Neutrophil (primary cell): Measurements from ENCODE around the gene KRTAP1-3.

Experiments
- H3K27ac ChIP-seq: fragments of 200-600 bp; sonication (generic); 2 replicates; pipeline ENCODE4 v1.5.1; 2016; ENCODE audit warnings: mild to moderate bottlenecking, moderate library complexity
- H3K27me3 ChIP-seq: fragments of 200-600 bp; sonication (generic); 2 replicates; pipeline ENCODE4 v1.6.0; 2016; ENCODE audit warnings: mild to moderate bottlenecking
- H3K36me3 ChIP-seq: fragments of 200-600 bp; sonication (generic); 2 replicates; pipeline ENCODE4 v1.5.1; 2017
- H3K4me1 ChIP-seq, 2 experiments: fragments of 200-600 bp in 1 of 2; sonication (generic) in 1 of 2; 1 replicate in 1 of 2; 2 replicates in 1 of 2; pipeline versions ENCODE4 v1.5.1 to v1.6.1; 2013 to 2016; ENCODE audit warnings: low read depth in 1 of 2, low read length in 1 of 2, mild to moderate bottlenecking in 1 of 2, moderate library complexity in 1 of 2; ENCODE audit not compliant: control insufficient read depth in 1 of 2, insufficient read depth in 1 of 2
- H3K4me3 ChIP-seq, 2 experiments: fragments of 200-600 bp in 1 of 2; sonication (generic) in 1 of 2; 1 replicate in 1 of 2; 2 replicates in 1 of 2; pipeline ENCODE4 v1.5.1; 2013 to 2016; ENCODE audit warnings: low read depth in 1 of 2, low read length in 1 of 2, mild to moderate bottlenecking in 1 of 2, moderate library complexity in 1 of 2
- H3K9me3 ChIP-seq: fragments of 200-600 bp; sonication (generic); 2 replicates; pipeline ENCODE4 v1.5.1; 2016
- TF ChIP-seq, protein P1 (sequence below): fragments of 200-600 bp; sonication (generic); IDR thresholded peaks from 2 replicates; pipeline ENCODE4 v1.5.1; 2016; ENCODE audit warnings: antibody characterized with exemption

KRTAP1-3 gene

GRCh38 chr17:41009936-41010335, 24.7 kb downstream of the KRTAP1-3 start:
- Histone ChIP-seq H3K27ac (no peak overlapping the region), H3K4me3 (no peak overlapping the region), H3K27me3 (peaks cover 10% of the 10 kb centered on the region), H3K36me3 (no peaks in the 10 kb centered on the region), H3K4me1 (no peaks in the 10 kb centered on the region), H3K9me3 (no peaks in the 10 kb centered on the region)
- TF ChIP-seq, protein P1, sequence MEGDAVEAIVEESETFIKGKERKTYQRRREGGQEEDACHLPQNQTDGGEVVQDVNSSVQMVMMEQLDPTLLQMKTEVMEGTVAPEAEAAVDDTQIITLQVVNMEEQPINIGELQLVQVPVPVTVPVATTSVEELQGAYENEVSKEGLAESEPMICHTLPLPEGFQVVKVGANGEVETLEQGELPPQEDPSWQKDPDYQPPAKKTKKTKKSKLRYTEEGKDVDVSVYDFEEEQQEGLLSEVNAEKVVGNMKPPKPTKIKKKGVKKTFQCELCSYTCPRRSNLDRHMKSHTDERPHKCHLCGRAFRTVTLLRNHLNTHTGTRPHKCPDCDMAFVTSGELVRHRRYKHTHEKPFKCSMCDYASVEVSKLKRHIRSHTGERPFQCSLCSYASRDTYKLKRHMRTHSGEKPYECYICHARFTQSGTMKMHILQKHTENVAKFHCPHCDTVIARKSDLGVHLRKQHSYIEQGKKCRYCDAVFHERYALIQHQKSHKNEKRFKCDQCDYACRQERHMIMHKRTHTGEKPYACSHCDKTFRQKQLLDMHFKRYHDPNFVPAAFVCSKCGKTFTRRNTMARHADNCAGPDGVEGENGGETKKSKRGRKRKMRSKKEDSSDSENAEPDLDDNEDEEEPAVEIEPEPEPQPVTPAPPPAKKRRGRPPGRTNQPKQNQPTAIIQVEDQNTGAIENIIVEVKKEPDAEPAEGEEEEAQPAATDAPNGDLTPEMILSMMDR: no peak

DNA sequence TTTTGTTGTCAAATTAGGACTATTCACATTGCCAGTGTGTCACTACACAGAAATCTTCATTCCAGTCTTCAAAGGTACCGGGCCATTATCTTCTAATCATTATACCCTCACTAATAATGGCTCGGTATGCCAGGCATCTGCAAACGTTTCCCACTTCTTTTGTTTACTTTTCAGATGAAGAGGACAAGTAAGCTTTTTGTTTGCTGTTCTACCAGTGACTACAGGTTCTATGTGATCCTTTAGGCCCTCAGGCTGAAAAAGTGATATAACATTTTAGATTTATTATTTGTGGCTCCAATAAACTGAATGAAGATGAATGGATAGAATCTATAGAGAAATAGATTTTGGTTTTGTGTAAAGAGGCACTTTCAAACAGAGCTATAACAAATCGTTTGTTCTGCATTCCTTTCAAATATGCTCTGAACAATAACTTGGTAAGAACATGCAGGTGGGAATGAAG, 25.3 kb downstream of the KRTAP1-3 start:
- Histone ChIP-seq H3K9me3 (no peaks in the 10 kb centered on the region), H3K4me1 (no peaks in the 10 kb centered on the region), H3K36me3 (no peaks in the 10 kb centered on the region), H3K27ac (no peak overlapping the region), H3K4me3 (no peak overlapping the region), H3K27me3 (peaks cover 10% of the 10 kb centered on the region)
- TF ChIP-seq, protein P1: no peak

DNA sequence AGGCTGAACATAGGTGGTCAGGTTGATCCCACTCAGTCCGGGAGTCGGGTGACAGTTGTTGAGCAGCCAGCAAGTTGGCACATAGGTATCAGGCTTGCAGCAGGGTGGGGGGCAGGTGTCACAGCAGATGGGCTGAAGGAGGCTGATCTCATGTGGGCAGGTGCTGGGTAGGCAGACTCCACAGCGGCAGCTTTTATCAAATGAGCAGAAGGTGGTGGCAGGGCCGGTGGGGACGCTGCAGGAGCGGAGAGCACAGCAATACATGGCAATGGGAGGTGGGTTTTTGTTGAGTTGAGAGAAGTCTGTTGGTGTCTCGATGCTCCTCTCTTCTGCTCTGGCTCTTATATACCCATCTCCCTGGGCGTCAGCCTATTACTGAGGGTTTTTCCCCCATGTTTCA, 25.9 kb downstream of the KRTAP1-3 start, which contains the start of gene KRTAP3-1:
KRTAP3-1 (minus strand) TSS at position 318 of the 400 bp plus-strand sequence; CDS start at position 264, 54 bp downstream.
- Histone ChIP-seq H3K9me3 (no peaks in the 10 kb centered on the region), H3K27me3 (peaks cover 11% of the 10 kb centered on the region), H3K36me3 (no peaks in the 10 kb centered on the region), H3K4me1 (no peaks in the 10 kb centered on the region), H3K4me3 (no peak within 1 kb of the TSS), H3K27ac (no peak within 1 kb of the TSS)
- TF ChIP-seq, protein P1: no peak

DNA sequence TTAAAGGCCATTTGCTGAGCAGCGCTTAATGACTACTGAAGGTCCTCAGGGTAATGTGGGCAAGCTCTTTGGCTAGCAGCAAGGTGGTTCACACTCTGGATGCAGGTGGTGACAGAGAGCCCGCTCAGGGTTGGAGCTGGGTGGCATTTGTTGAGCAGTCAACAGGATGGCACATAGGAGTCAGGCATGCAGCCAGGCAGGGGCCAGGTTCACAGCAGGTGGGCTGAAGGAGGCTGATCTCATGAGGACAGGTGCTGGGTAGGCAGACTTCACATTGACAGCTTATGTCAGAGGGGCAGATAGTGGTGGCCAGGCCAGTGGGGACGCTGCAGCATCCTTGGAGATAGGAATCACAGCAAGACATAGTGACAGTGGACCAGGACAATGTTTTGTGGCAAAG, 30.3 kb downstream of the KRTAP1-3 start:
- Histone ChIP-seq H3K27me3 (peaks cover 25% of the 10 kb centered on the region), H3K27ac (no peak overlapping the region), H3K9me3 (no peaks in the 10 kb centered on the region), H3K4me1 (no peaks in the 10 kb centered on the region), H3K36me3 (no peaks in the 10 kb centered on the region), H3K4me3 (no peak overlapping the region)
- TF ChIP-seq, protein P1: no peak

DNA sequence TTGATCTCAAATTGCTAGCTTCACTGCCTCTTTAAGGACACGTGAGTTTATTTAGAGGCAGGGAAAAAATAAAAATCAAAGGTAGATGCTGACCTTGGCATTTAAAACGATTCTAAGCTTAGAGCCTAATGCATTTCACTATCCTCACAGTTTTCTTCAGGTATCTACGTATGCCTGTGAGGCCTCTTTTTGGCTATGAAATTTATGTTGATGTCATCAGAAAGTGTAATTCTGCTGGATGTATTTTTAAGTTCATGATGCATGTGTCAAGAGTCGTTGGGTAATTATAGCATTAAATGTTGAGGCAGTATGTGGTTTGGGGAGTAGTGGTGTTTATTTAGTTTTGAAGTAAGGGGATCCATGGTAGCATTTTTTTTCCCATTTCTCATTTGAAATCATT, 30.7 kb downstream of the KRTAP1-3 start:
- TF ChIP-seq, protein P1: no peak
- Histone ChIP-seq H3K9me3 (no peaks in the 10 kb centered on the region), H3K27me3 (peaks cover 28% of the 10 kb centered on the region), H3K4me3 (no peak overlapping the region), H3K27ac (no peak overlapping the region), H3K4me1 (no peaks in the 10 kb centered on the region), H3K36me3 (no peaks in the 10 kb centered on the region)

- no peaks in the 10 kb centered on the region for H3K36me3 ChIP-seq
- no peak overlapping the region for H3K27ac ChIP-seq
- H3K4me3 ChIP-seq: no peak overlapping the region
- no peaks in the 10 kb centered on the region for H3K4me1 ChIP-seq
- peaks cover 36% of the 10 kb centered on the region for H3K27me3 ChIP-seq
- H3K9me3 ChIP-seq: no peaks in the 10 kb centered on the region
- TF ChIP-seq, protein P1: no peak
Measured at GRCh38 chr17:41002814-41003213, 31.9 kb downstream of the KRTAP1-3 start.
